Measurements from ENCODE around the gene NOCT.

DNA sequence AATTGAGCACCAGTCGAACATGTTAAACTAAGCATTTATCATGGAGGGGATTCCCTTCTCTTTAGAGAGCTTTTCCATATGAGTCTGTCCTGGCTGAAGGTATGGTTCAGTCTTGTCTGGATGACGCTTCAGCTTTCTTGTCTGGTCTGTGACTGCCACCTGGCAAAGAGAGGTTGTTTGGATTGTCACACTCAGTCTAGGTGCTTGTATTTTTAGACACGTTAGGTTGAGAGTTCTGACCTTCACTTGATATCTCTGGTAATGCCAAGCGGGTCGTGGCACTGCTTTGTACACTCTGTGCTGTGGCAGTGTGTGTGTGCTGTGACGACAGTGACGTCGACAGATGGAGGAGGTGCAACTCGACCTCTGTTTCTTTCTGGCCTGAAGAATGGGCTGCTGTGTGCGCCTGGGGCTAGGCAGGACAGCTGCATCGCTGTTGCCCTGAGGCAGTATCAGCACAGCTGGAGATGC lies 12.6 kb downstream of the NOCT start:
- TF ChIP-seq, protein P1, sequence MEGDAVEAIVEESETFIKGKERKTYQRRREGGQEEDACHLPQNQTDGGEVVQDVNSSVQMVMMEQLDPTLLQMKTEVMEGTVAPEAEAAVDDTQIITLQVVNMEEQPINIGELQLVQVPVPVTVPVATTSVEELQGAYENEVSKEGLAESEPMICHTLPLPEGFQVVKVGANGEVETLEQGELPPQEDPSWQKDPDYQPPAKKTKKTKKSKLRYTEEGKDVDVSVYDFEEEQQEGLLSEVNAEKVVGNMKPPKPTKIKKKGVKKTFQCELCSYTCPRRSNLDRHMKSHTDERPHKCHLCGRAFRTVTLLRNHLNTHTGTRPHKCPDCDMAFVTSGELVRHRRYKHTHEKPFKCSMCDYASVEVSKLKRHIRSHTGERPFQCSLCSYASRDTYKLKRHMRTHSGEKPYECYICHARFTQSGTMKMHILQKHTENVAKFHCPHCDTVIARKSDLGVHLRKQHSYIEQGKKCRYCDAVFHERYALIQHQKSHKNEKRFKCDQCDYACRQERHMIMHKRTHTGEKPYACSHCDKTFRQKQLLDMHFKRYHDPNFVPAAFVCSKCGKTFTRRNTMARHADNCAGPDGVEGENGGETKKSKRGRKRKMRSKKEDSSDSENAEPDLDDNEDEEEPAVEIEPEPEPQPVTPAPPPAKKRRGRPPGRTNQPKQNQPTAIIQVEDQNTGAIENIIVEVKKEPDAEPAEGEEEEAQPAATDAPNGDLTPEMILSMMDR (IDR thresholded peaks at IDR 0.05), result no peak
- TF ChIP-seq POLR2AphosphoS5 (IDR thresholded peaks at IDR 0.05; ENCODE audit: insufficient read depth in 1 of 2, low read depth in 1 of 2), result no peak

Data from vagina (tissue), 2 donors.